HG03378 (cell line): ENCODE measurements around the gene B3GALT6.
"Not testable (repeated sequence)": the region's sequence is repeated elsewhere in the genome, so short reads cannot be mapped to it uniquely, and the experiment has no call there.

Experiments used
- ATAC-seq: cut with Tn5 transposase; IDR thresholded peaks from one replicate; pipeline ENCODE4 v1.9.1; 2021; ENCODE audit warnings: mild to moderate bottlenecking, moderate library complexity; ENCODE audit not compliant: unreplicated experiment

B3GALT6 gene

GRCh38 chr1:1242461-1243265, 10.6 kb downstream of the B3GALT6 start:
- ATAC-seq = no peak

- no peak for ATAC-seq
Observed at GRCh38 chr1:1243266-1243660, 11.2 kb downstream of the B3GALT6 start.

- no peak for ATAC-seq
Observed at GRCh38 chr1:1243807-1244191, 11.8 kb downstream of the B3GALT6 start.

- no peak for ATAC-seq
Observed at GRCh38 chr1:1244192-1244811, 12.3 kb downstream of the B3GALT6 start.

GRCh38 chr1:1245178-1245816, 13.3 kb downstream of the B3GALT6 start:
- no peak for ATAC-seq

- ATAC-seq = no peak
Observed at GRCh38 chr1:1245817-1246576, 14.0 kb downstream of the B3GALT6 start.

GRCh38 chr1:1246577-1247340, 14.7 kb downstream of the B3GALT6 start, which contains the start of gene C1QTNF12:
Gene C1QTNF12, minus strand, starts transcription at chr1:1246722. Its CDS starts 32 bp downstream, at chr1:1246690.
- ATAC-seq = no peak

- no peak for ATAC-seq
Observed at GRCh38 chr1:1247341-1247913, 15.4 kb downstream of the B3GALT6 start.

GRCh38 chr1:1248009-1248913, 16.2 kb downstream of the B3GALT6 start:
- not testable (repeated sequence) for ATAC-seq

GRCh38 chr1:1250786-1251284, 18.8 kb downstream of the B3GALT6 start:
- peak; percentile 64 for ATAC-seq

- no peak for ATAC-seq
Observed at GRCh38 chr1:1253314-1253713, 21.3 kb downstream of the B3GALT6 start.

GRCh38 chr1:1253972-1254666, 22.1 kb downstream of the B3GALT6 start:
- no peak for ATAC-seq

GRCh38 chr1:1254667-1254998, 22.6 kb downstream of the B3GALT6 start:
- ATAC-seq = no peak

GRCh38 chr1:1255078-1255477, 23.0 kb downstream of the B3GALT6 start:
- ATAC-seq = no peak

GRCh38 chr1:1255611-1256010, 23.6 kb downstream of the B3GALT6 start:
- ATAC-seq = no peak

- no peak for ATAC-seq
Observed at GRCh38 chr1:1256956-1257871, 25.2 kb downstream of the B3GALT6 start.

GRCh38 chr1:1259119-1259488, 27.1 kb downstream of the B3GALT6 start:
- no peak for ATAC-seq
